MV-4-11 (cell line): Measurements from ENCODE around the gene KLHL42.
"Not testable (repeated sequence)": the region's sequence is repeated elsewhere in the genome, so short reads cannot be mapped to it uniquely, and the experiment has no call there.

ENCODE experiments used
- DNase-seq: peaks from one replicate; lab custom pipeline; 2025; lab: John Stamatoyannopoulos, UW

KLHL42 gene

GRCh38 chr12:27779920-27780611 lies at the start of gene KLHL42, which contains the start of gene MANSC4:
Gene KLHL42, plus strand, starts transcription at chr12:27780233. Its CDS starts 98 bp downstream, at chr12:27780331.
Gene MANSC4, minus strand, starts transcription at chr12:27780236. Its CDS starts 8,960 bp downstream, at chr12:27771276.
- DNase-seq, result peak; percentile 47

GRCh38 chr12:27732281-27732680 lies 47.8 kb upstream of the KLHL42 start:
- no peak for DNase-seq

- peak; percentile 18 for DNase-seq
Measured at GRCh38 chr12:27733052-27733656, 46.9 kb upstream of the KLHL42 start.

GRCh38 chr12:27733791-27734190 lies 46.2 kb upstream of the KLHL42 start:
- DNase-seq, result no peak

- not testable (repeated sequence) for DNase-seq
Measured at GRCh38 chr12:27734321-27734720, 45.7 kb upstream of the KLHL42 start.

GRCh38 chr12:27743601-27744000 lies 36.4 kb upstream of the KLHL42 start:
- no peak for DNase-seq

GRCh38 chr12:27745734-27746133 lies 34.3 kb upstream of the KLHL42 start:
- not testable (repeated sequence) for DNase-seq

GRCh38 chr12:27747111-27747820 lies 32.8 kb upstream of the KLHL42 start:
- no peak for DNase-seq

GRCh38 chr12:27751386-27752047 lies 28.5 kb upstream of the KLHL42 start:
- DNase-seq, result no peak

- DNase-seq, result no peak
Measured at GRCh38 chr12:27754795-27755194, 25.2 kb upstream of the KLHL42 start.

- no peak for DNase-seq
Measured at GRCh38 chr12:27756670-27757195, 23.3 kb upstream of the KLHL42 start.

- no peak for DNase-seq
Measured at GRCh38 chr12:27762757-27763156, 17.3 kb upstream of the KLHL42 start.

GRCh38 chr12:27766587-27766986 lies 13.4 kb upstream of the KLHL42 start:
- DNase-seq, result no peak

GRCh38 chr12:27769142-27769673 lies 10.8 kb upstream of the KLHL42 start:
- DNase-seq, result no peak

GRCh38 chr12:27771481-27772327 lies 8.3 kb upstream of the KLHL42 start:
- no peak for DNase-seq

GRCh38 chr12:27772328-27773049 lies 7.5 kb upstream of the KLHL42 start:
- DNase-seq, result no peak

- no peak for DNase-seq
Measured at GRCh38 chr12:27777141-27777540, 2.9 kb upstream of the KLHL42 start.

GRCh38 chr12:27778206-27778605 lies 1.8 kb upstream of the KLHL42 start:
- no peak for DNase-seq

- no peak for DNase-seq
Measured at GRCh38 chr12:27779416-27779919, 565 bp upstream of the KLHL42 start.
